ENCODE data around the gene VMP1. TPM values are rescaled to one million over a fixed set of nuclear protein-coding genes. Genes with fewer than 3 reads are reported as not detected.
A peak's percentile ranks its signal among the peaks of the same experiment; 100 is the strongest.
"Not testable (repeated sequence)": the region's sequence is repeated elsewhere in the genome, so short reads cannot be mapped to it uniquely, and the experiment has no call there.

VMP1 gene
- total RNA-seq, 1 donor from 2014 or later: 62.6 TPM

DNA sequence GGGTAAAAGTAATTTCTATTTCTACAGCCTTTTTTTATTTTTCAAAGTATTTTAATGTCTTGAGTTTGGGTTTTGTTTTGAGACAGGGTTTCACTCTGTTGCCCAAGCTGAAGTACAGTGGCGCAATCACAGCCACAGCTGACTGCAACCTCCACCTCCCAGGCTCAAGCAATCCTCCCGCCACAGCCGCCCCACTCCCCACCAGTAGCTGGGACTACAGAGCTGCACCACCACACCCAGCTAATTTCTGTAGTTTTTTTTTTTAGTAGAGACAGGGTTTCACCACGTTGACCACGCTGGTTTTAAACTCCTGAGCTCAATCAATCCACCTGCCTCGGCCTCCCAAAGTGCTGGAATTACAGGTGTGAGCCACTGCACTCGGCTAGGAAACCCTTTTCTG, 141.3 kb downstream of the VMP1 start:
- no peak for DNase-seq (ENCODE audit: low read depth, low spot score)
- Mint-ChIP-seq H3K36me3 (ENCODE audit: low read depth) (no peaks in the 10 kb centered on the region), H3K9me3 (no peaks in the 10 kb centered on the region), H3K27me3 (ENCODE audit: low read depth) (peaks cover 3% of the 10 kb centered on the region), H3K27ac (ENCODE audit: unreplicated experiment) (no peak overlapping the region), H3K4me1 (peaks cover 6% of the 10 kb centered on the region), H3K4me3 (no peak overlapping the region)
- TF ChIP-seq, protein P1, sequence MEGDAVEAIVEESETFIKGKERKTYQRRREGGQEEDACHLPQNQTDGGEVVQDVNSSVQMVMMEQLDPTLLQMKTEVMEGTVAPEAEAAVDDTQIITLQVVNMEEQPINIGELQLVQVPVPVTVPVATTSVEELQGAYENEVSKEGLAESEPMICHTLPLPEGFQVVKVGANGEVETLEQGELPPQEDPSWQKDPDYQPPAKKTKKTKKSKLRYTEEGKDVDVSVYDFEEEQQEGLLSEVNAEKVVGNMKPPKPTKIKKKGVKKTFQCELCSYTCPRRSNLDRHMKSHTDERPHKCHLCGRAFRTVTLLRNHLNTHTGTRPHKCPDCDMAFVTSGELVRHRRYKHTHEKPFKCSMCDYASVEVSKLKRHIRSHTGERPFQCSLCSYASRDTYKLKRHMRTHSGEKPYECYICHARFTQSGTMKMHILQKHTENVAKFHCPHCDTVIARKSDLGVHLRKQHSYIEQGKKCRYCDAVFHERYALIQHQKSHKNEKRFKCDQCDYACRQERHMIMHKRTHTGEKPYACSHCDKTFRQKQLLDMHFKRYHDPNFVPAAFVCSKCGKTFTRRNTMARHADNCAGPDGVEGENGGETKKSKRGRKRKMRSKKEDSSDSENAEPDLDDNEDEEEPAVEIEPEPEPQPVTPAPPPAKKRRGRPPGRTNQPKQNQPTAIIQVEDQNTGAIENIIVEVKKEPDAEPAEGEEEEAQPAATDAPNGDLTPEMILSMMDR (conservative IDR thresholded peaks at IDR 0.05): no peak

DNA sequence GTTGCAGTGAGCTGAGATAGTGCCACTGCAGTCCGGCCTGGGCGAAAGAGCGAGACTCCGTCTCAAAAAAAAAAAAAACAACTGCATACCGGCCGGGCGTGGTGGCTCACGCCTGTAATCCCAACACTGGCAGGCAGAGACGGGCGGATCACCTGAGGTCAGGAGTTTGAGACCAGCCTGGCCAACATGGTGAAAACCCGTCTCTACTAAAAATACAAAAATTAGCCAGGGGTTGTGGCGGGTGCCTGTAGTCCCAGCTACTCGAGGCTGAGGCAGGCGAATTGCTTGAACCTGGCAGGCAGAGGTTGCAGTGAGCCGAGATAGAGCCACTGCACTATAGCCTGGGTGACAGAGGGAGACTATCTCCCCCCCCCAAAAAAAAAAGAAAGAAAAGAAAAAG, 142.9 kb downstream of the VMP1 start:
- not testable (repeated sequence) for H3K9me3 Mint-ChIP-seq; H3K36me3 Mint-ChIP-seq (ENCODE audit: low read depth); DNase-seq (ENCODE audit: low read depth, low spot score); H3K4me3 Mint-ChIP-seq; H3K4me1 Mint-ChIP-seq; H3K27me3 Mint-ChIP-seq (ENCODE audit: low read depth); H3K27ac Mint-ChIP-seq (ENCODE audit: unreplicated experiment)

DNA sequence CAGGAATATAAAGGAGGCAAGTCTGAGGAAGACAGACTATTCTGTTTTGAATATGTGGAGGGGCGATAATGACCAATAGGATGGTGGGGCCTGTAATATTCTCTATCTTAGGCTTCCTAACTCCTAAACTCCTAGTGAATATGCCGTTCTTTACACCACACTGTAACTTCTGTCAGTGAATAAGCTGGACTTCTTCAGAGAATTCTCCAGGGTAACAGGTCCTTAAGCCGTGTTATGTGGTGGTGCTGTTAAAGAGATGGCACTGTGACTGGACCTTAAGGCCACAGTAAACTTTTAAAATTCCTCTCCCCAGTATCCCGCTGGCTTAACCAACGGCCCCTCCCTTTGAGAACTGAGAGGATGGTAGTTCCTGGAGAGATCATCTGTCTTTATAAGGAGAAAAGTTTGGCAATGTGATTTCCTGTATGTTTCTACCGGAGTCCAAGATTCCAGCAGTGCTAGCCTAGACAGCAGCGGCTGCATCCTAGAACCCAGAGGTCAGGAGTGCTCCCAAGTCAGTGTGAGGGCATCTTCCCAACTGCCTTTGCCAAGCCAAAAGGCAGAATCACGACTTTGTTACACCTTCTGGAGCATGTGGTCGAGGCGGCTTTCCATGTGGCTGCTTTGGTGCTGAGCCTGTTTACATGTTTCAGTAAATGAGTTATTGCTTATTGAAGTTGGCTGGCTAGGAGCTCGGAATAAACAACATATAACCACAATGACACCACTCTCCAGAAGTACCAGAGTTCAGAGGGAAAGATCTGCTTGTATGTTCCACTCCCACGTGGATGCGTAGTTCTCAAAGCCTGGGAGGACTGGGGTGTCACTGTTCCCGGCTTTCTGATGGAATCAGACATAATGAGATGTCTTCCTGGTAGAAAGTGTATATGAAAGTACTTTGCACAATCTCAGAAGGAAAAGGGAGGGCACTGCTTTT, 144.3 kb downstream of the VMP1 start:
- Mint-ChIP-seq H3K27me3 (ENCODE audit: low read depth) (peaks cover 3% of the 10 kb centered on the region), H3K4me3 (no peak overlapping the region), H3K36me3 (ENCODE audit: low read depth) (no peaks in the 10 kb centered on the region), H3K9me3 (no peaks in the 10 kb centered on the region), H3K4me1 (peaks cover 6% of the 10 kb centered on the region), H3K27ac (ENCODE audit: unreplicated experiment) (no peak overlapping the region)
- DNase-seq (ENCODE audit: low read depth, low spot score): no peak
- TF ChIP-seq, protein P1 (conservative IDR thresholded peaks at IDR 0.05): no peak

DNA sequence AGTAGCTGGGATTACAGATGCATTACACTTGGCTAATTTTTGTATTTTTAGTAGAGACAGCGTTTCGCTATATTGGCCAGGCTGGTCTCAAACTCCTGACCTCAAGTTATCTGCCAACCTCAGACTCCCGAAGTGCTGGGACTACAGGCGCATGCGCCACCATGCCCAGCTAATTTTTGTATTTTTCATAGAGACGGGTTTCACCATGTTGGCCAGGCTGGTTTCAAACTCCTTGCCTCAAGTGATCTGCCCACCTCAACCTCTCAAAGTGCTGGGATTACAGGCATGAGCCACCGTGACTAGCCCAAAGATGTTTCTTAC, 145.4 kb downstream of the VMP1 start:
- not testable (repeated sequence) for DNase-seq (ENCODE audit: low read depth, low spot score); H3K27me3 Mint-ChIP-seq (ENCODE audit: low read depth); H3K4me1 Mint-ChIP-seq; H3K4me3 Mint-ChIP-seq; H3K36me3 Mint-ChIP-seq (ENCODE audit: low read depth); H3K9me3 Mint-ChIP-seq
- peak overlapping the region; percentile 53 for H3K27ac Mint-ChIP-seq (ENCODE audit: unreplicated experiment)

DNA sequence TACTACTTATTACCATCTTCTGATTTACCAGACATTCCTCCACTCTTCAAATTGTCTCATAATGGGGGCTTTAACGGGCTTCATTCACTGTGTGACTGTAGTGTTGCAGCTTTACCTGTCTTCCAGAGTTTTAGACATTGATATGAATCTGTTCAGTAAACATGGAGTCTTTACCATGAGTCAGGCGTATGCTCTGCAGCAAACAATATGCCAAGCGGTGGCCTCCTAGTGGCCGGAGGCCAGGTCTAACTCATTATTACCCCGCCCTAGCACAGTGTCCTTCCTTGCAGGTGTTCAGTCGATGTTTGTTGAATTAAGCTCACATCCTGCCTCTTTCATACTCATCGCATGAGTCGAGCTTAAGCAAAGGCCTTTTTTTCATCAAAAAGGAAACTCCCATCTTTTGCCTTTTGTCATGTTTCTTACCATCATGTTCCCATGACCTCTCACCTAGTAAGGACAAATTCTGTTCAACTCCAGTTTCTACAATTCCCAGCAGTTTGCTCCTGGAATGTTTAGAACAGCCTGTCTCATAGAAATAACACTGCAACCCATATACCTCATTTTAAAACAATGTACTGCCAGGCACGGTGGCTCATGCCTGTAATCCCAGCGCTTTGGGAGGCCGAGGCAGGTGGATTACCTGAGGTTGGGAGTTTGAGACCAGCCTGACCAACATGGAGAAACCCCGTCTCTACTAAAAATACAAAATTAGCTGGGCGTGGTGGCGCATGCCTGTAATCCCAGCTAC, 145.9 kb downstream of the VMP1 start:
- TF ChIP-seq, protein P1 (conservative IDR thresholded peaks at IDR 0.05): peak; percentile 61
- Mint-ChIP-seq H3K27ac (ENCODE audit: unreplicated experiment) (peak overlapping the region; percentile 53), H3K9me3 (no peaks in the 10 kb centered on the region), H3K36me3 (ENCODE audit: low read depth) (no peaks in the 10 kb centered on the region), H3K4me1 (peaks cover 6% of the 10 kb centered on the region), H3K27me3 (ENCODE audit: low read depth) (peaks cover 3% of the 10 kb centered on the region), H3K4me3 (no peak overlapping the region)
- peak; percentile 11 for DNase-seq (ENCODE audit: low read depth, low spot score)

DNA sequence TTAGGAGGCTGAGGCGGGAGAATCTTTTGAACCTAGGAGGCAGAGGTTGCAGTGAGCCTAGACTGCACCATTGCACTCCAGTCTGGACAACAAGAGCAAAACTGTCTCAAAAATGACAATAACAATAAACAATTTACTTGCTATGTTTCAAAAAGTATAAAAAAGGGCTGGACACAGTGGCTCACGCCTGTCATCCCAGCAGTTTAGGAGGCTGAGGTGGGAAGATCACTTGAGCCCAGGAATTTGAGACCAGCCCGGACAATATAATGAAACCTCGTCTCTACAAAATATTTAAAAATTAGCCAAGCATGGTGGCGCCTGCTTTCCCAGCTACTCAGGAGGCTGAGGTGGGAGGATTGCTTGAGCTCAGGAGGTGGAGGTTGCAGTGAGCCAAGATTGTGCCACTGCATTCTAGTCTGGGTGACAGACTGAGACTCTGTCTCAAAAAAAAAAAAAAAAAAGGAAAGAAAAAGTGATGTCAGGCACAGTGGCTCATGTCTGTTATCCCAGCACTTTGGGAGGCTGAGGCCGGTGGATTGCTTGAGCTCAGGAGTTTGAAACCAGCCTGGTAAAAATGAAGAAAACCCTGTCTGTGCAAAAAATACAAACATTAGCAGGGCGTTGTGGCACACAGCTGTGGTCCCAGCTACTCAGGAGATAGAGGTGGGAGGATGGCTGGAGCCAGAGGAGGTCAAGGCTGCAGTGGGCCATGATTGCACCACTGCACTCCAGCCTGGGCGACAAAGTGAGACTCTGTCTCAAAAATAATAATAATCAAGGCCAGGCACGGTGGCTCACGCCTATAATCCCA, 146.7 kb downstream of the VMP1 start:
- H3K4me3 Mint-ChIP-seq; H3K4me1 Mint-ChIP-seq; H3K36me3 Mint-ChIP-seq (ENCODE audit: low read depth); H3K27me3 Mint-ChIP-seq (ENCODE audit: low read depth); DNase-seq (ENCODE audit: low read depth, low spot score); H3K27ac Mint-ChIP-seq (ENCODE audit: unreplicated experiment); H3K9me3 Mint-ChIP-seq: not testable (repeated sequence)

All from neural crest cell (in vitro differentiated cells).